Endometrium (tissue), 2 donors: ENCODE results near the gene LPIN1.
"Not testable (repeated sequence)": the region's sequence is repeated elsewhere in the genome, so short reads cannot be mapped to it uniquely, and the experiment has no call there.

Source experiments
- FAIRE-seq: peaks from 2 replicates; lab custom pipeline; 2012; peaks lifted over from hg19 to GRCh38; lab: Jason Lieb, UNC
- donor health status: control.
- donor health status: control.

Gene LPIN1

GRCh38 chr2:11715987-11716652 is 30.3 kb upstream of the LPIN1 start:
- FAIRE-seq = no peak

- no peak for FAIRE-seq
Measured at GRCh38 chr2:11716689-11717321, 29.6 kb upstream of the LPIN1 start.

- no peak for FAIRE-seq
Measured at GRCh38 chr2:11717623-11718022, 28.8 kb upstream of the LPIN1 start.

GRCh38 chr2:11718606-11719005 is 27.8 kb upstream of the LPIN1 start:
- no peak for FAIRE-seq

GRCh38 chr2:11719230-11719977 is 27.0 kb upstream of the LPIN1 start:
- FAIRE-seq = no peak

GRCh38 chr2:11720752-11721151 is 25.7 kb upstream of the LPIN1 start:
- FAIRE-seq = no peak

GRCh38 chr2:11722292-11723060 is 24.0 kb upstream of the LPIN1 start:
- FAIRE-seq = no peak

GRCh38 chr2:11723061-11723371 is 23.4 kb upstream of the LPIN1 start:
- FAIRE-seq = no peak

- no peak for FAIRE-seq
Measured at GRCh38 chr2:11724151-11724550, 22.3 kb upstream of the LPIN1 start.

GRCh38 chr2:11726384-11726783 is 20.0 kb upstream of the LPIN1 start:
- FAIRE-seq = no peak

- FAIRE-seq = no peak
Measured at GRCh38 chr2:11729362-11730212, 16.8 kb upstream of the LPIN1 start.

- FAIRE-seq = not testable (repeated sequence)
Measured at GRCh38 chr2:11731214-11731984, 15.0 kb upstream of the LPIN1 start.

- FAIRE-seq = no peak
Measured at GRCh38 chr2:11732587-11732986, 13.8 kb upstream of the LPIN1 start.

- not testable (repeated sequence) for FAIRE-seq
Measured at GRCh38 chr2:11737852-11738251, 8.6 kb upstream of the LPIN1 start.

GRCh38 chr2:11738589-11739436 is 7.6 kb upstream of the LPIN1 start:
- FAIRE-seq = no peak

- no peak for FAIRE-seq
Measured at GRCh38 chr2:11740723-11741122, 5.7 kb upstream of the LPIN1 start.

GRCh38 chr2:11742317-11742701 is 4.1 kb upstream of the LPIN1 start:
- FAIRE-seq = no peak

GRCh38 chr2:11742702-11743357 is 3.6 kb upstream of the LPIN1 start:
- no peak for FAIRE-seq

GRCh38 chr2:11743366-11743765 is 3.1 kb upstream of the LPIN1 start:
- no peak for FAIRE-seq
